Measurements from ENCODE around the gene DQX1. TPM values are rescaled to one million over a fixed set of nuclear protein-coding genes. Genes with fewer than 3 reads are reported as not detected.
A peak's percentile ranks its signal among the peaks of the same experiment; 100 is the strongest.

Gene DQX1
- total RNA-seq, 2 experiments from 2014 or later = 0.33 to 0.45 TPM

DNA sequence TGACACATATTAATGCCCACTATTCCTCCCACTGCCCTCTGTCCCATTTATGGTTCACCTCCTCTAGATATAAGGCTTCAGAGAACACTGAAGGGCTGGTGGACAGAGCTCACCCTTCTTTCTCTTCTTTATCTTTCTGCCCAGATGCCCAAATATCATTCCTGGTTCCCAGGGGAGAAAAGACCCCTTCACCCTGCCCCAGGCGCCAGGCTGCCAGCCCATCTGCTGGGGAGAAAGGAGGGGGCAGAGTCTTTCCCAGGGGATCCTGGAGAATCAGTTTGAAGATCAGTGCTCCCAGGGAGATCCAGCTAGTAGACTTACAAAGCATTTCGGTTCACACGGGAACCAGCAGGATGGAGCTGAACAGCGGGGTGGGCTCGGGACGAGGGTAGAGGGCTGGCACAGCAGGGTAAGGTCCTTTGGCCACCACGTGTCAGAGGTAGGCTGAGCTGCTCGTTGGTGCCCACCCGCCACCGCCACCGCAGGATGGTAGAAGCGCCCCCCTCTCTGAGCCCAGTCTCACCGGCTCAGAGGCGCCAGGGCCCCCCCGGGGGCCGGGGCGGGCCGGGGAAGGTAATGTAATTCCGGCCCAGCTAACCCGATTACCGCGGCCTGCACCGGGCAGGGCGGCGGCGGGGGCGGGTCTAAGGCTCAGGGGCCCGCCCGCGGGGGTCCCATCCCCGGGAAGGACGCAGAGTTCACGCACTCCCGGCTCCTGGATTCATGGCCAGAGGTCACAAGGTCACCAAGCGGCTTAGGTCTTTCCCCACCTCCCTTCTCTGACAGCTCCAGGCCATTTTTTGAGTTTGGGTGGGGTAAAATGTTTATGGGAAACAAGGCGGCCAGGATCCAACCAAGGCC is 13.1 kb downstream of the DQX1 start:
- CTCF ChIA-PET = interaction anchor here (1.0 kb wide), 1 partner anchor 16 kb away, joined by 4 read pairs; no protein-coding TSS in a partner anchor
- H3K36me3 Mint-ChIP-seq (ENCODE audit: low read depth) = peaks cover 10% of the 10 kb centered on the region
- POLR2A ChIA-PET = interaction anchor here (1.0 to 6.9 kb wide), 7 partner anchors 9 to 30 kb away, joined by 3 to 64 read pairs (median 18); partner anchors contain the start of genes AUP1, CCDC142, DQX1 and HTRA2
- peaks cover 52% of the 10 kb centered on the region for H3K4me1 Mint-ChIP-seq
- H3K4me3 Mint-ChIP-seq = peak overlapping the region; percentile 64
- H3K27ac Mint-ChIP-seq = no peak overlapping the region
- no peak for DNase-seq
- no peaks in the 10 kb centered on the region for H3K9me3 Mint-ChIP-seq
- peaks cover 60% of the 10 kb centered on the region for H3K27me3 Mint-ChIP-seq

DNA sequence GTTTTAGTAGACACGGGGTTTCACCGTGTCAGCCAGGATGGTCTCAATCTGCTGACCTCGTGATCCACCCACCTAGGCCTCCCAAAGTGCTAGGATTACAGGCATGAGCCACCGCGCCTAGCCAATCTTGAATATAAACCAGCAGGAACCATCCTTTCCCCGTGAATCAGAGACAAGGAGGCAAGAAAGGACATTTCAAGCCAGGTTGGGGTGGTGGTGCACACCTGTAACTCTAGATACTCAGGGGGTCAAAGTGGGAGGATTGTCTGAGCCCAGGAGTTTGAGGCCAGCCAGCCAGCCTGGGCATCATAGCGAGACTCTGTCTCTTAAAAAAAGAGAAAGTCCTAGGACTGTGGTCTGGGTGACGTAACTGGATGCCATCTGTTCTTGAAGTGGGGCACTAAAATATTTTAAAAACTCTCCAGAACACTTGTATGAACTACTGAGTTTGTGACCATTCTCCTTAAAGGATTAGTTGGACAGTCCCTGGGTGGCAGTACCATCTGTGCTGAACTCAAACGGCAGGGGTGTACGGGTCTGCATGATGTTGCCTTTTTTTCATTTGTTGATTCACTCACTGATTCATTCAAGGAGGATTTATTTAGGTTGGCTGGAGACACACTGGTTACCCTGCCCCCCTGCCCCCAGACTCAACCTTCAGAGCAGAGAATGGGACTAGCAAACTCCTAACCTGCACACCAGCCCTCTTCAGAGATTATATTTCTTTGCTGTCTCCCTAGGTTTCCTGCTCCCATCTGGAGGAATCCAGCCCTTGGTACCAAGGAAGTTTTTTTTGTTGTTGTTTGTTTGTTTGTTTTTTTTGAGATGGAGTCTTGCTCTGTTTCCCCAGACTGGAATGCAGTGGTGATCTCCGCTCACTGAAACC is 14.7 kb downstream of the DQX1 start:
- H3K4me3 Mint-ChIP-seq = no peak overlapping the region
- peaks cover 16% of the 10 kb centered on the region for H3K36me3 Mint-ChIP-seq (ENCODE audit: low read depth)
- H3K9me3 Mint-ChIP-seq = no peaks in the 10 kb centered on the region
- H3K4me1 Mint-ChIP-seq = peaks cover 56% of the 10 kb centered on the region
- POLR2A ChIA-PET = interaction anchor here (1.3 to 5.1 kb wide), 3 partner anchors 19 to 57 kb away, joined by 4 to 52 read pairs (median 6); partner anchors contain the start of genes AUP1, CCDC142, HTRA2 and INO80B
- no peak for DNase-seq
- peaks cover 45% of the 10 kb centered on the region for H3K27me3 Mint-ChIP-seq
- no peak overlapping the region for H3K27ac Mint-ChIP-seq
- CTCF ChIA-PET = interaction anchor here (0.6 to 2.9 kb wide), 4 partner anchors 10 to 74 kb away, joined by 3 to 10 read pairs (median 4); no protein-coding TSS in a partner anchor

DNA sequence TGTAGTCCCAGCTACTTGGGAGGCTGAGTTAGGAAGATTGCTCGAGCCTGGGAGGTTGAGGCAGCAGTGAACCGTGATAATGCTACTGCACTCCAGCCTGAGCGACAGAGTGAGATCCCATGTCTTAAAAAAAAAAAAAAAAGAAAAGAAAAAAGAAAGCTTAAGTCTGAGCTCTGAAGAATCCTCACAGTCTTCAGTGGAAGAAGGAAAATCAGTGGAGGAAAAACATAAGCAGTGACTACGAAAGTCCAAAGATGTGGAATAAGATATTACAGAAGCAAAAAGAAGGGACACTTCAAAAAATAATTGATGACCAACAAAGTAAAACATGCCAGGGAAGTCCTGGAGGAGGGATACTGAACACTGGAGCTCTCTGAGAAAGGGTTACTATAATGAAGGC is 15.8 kb downstream of the DQX1 start:
- Mint-ChIP-seq H3K9me3 (no peaks in the 10 kb centered on the region), H3K36me3 (ENCODE audit: low read depth) (peaks cover 21% of the 10 kb centered on the region), H3K4me1 (peaks cover 54% of the 10 kb centered on the region), H3K27ac (no peak overlapping the region), H3K27me3 (peaks cover 37% of the 10 kb centered on the region), H3K4me3 (no peak overlapping the region)
- DNase-seq = no peak
- ChIA-PET CTCF (interaction anchor here (0.9 to 2.9 kb wide), 3 partner anchors 20 to 77 kb away, joined by 3 to 10 read pairs (median 8); partner anchors contain the start of genes AUP1 and HTRA2), POLR2A (interaction anchor here (0.9 to 5.1 kb wide), 9 partner anchors 9 to 56 kb away, joined by 3 to 52 read pairs (median 4); partner anchors contain the start of genes AUP1, CCDC142, HTRA2 and INO80B)

DNA sequence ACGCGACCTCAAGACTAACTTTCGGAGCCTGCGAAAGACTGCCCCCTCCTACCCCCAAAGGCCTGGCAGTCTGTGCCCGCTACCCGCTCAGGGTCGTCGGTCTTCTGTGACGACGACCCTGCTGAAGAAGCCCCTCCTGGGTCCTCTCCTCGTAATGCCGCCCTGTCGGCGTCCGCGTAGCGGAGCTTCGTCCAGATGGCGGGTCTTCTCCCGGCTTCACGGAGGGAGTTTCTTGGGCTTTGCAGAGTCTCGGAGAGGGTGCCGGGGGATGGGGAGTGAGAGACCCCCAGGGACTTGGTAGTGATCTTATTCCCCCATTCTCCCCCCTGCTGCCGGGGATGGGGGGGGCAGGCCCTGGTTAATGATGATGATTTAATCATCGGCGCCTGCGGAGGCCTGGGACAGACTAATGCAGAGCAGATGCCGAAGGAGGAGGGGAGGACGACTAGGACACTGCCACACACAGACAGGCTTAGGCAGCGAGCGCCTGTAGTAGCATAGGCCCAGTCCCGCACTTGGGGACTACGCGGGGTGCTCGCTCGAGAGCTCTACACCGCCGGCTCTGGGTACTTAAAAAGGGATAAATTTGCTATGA is 18.0 kb downstream of the DQX1 start:
- Mint-ChIP-seq H3K4me3 (peak overlapping the region; percentile 97), H3K36me3 (ENCODE audit: low read depth) (peaks cover 38% of the 10 kb centered on the region), H3K4me1 (peaks cover 62% of the 10 kb centered on the region), H3K9me3 (no peaks in the 10 kb centered on the region), H3K27me3 (peaks cover 29% of the 10 kb centered on the region), H3K27ac (peak overlapping the region; percentile 99)
- ChIA-PET POLR2A (interaction anchor here (1.1 to 5.1 kb wide), 7 partner anchors 8 to 50 kb away, joined by 3 to 52 read pairs (median 11); partner anchors contain the start of genes AUP1, CCDC142, HTRA2 and LBX2), CTCF (interaction anchor here (1.9 to 2.9 kb wide), 2 partner anchors 77 to 78 kb away, joined by 4 to 10 read pairs; no protein-coding TSS in a partner anchor)
- DNase-seq = peak; percentile 32

DNA sequence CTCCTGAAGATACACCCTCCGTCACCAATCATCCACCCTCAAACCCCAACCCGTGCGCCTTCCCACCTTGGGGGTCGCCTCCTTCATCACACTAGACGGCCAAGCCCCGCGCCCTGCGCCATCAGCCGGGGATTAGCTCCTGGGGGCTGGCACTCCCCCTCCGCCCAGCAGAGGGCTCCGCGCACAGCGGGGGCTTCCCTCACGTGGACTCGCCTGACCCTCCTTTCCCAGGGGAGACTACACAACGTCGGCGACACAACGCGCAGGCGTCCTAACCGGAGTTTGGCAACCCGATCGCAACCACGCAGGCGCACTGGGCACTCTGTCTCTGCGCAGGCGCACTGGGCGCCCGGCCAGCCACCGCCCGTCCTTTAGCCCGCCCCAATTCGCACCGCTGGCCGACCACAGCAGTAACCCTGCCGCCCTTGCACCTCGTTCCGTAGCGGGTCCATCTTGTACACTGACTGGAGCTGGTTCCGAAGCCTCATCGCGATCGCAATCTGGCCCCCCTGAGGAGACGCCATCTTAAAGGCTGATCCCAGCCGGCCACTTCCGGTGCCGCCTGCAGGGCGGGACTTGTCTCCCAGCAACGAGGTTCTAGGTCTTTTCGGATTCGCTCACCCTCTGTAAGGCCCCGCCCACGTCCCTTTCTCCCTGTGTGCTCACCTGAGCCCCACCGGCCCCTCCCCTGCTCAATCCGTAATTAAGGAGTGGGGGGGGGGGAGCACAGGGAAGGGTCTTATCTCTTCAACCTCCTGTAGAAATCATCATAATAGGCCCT is 18.7 kb downstream of the DQX1 start, which contains the start of gene PCGF1:
Gene PCGF1, minus strand, starts transcription at position 551 of the 781 bp plus-strand sequence. Its CDS starts 27 bp downstream, at position 524.
- peaks cover 69% of the 10 kb centered on the region for H3K4me1 Mint-ChIP-seq
- peak within 1 kb of the TSS; percentile 97 for H3K4me3 Mint-ChIP-seq
- POLR2A ChIA-PET = interaction anchor here (1.1 to 5.1 kb wide), 6 partner anchors 9 to 49 kb away, joined by 3 to 52 read pairs (median 11); partner anchors contain the start of genes AUP1, CCDC142, HTRA2 and LBX2
- CTCF ChIA-PET = interaction anchor here (1.5 to 1.9 kb wide), 2 partner anchors 24 to 78 kb away, joined by 4 read pairs; no protein-coding TSS in a partner anchor
- H3K36me3 Mint-ChIP-seq (ENCODE audit: low read depth) = peaks cover 38% of the 10 kb centered on the region
- peak; percentile 98 for DNase-seq
- H3K9me3 Mint-ChIP-seq = no peaks in the 10 kb centered on the region
- H3K27ac Mint-ChIP-seq = peak within 1 kb of the TSS; percentile 99
- peaks cover 29% of the 10 kb centered on the region for H3K27me3 Mint-ChIP-seq

DNA sequence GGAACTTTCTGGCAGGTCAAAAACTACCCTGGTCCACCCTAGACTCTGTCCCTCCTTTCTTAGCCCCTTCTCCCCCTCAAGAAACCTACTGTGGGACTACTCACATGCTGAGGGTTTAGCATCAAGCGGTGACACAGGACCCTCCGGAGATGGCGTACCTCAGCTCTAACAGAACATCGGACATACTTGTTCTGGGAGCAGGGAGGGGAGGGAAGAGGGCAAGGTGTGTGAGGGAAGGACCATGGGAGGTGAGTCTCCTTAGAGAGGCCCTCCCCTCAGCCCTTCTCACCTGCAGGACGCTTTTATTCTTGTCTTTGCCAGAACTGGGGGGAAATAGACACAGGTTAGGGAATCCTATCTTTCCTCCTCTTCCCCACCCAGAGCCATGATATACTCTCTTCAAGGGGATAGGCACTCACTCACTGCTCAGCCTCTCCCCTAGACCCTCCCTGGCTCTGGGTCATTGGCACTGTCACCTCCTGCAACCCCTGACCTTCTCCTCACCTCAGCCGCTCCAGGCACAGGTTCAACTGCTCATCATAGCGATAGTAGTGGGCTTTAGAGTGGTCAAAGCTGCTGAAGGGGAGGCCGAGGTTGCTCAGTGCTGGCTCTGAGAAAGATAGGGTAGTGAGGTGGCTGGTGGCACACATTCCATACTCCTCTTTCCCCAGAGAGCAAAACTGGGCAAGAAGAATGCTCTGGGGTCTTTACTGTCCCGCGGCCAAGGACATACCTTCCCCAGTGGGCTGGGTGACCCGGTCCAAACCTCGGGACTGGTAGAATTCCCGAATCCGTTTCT is 20.4 kb downstream of the DQX1 start:
- no peak for DNase-seq
- peaks cover 33% of the 10 kb centered on the region for H3K27me3 Mint-ChIP-seq
- no peak overlapping the region for H3K4me3 Mint-ChIP-seq
- H3K36me3 Mint-ChIP-seq (ENCODE audit: low read depth) = peaks cover 50% of the 10 kb centered on the region
- no peak overlapping the region for H3K27ac Mint-ChIP-seq
- peaks cover 70% of the 10 kb centered on the region for H3K4me1 Mint-ChIP-seq
- H3K9me3 Mint-ChIP-seq = no peaks in the 10 kb centered on the region
- ChIA-PET POLR2A (interaction anchor here (3.1 to 5.1 kb wide), 4 partner anchors 9 to 25 kb away, joined by 18 to 52 read pairs (median 22); partner anchors contain the start of genes AUP1, CCDC142, HTRA2 and TLX2), CTCF (interaction anchor here (2.5 kb wide), 1 partner anchor 82 kb away, joined by 6 read pairs; no protein-coding TSS in a partner anchor)

DNA sequence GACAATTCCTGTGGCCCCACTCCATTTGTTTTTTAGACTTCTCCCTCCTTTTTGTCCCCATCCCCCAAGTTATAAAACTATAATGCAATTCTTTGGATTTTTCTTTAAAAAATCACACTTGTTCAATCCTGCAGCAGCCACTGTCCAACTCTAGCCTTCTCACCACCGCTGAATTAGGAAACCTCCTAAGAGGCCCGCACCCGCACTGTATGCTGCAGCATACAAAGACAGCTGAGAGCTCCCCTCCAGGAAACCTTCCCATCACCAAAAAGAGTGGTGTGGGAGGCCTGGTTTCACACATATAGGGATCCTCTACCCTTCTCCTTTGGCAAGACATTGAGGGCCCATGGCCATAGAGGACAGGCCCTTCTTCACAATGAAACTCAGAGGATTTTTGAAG is 21.4 kb downstream of the DQX1 start:
- DNase-seq = no peak
- peaks cover 68% of the 10 kb centered on the region for H3K4me1 Mint-ChIP-seq
- H3K36me3 Mint-ChIP-seq (ENCODE audit: low read depth) = peaks cover 56% of the 10 kb centered on the region
- H3K27ac Mint-ChIP-seq = no peak overlapping the region
- peak overlapping the region; percentile 8 for H3K4me3 Mint-ChIP-seq
- H3K27me3 Mint-ChIP-seq = peaks cover 37% of the 10 kb centered on the region
- H3K9me3 Mint-ChIP-seq = no peaks in the 10 kb centered on the region
- ChIA-PET POLR2A (interaction anchor here (1.0 to 3.7 kb wide), 4 partner anchors 10 to 25 kb away, joined by 4 to 25 read pairs (median 14); partner anchors contain the start of genes AUP1, CCDC142, DQX1 and HTRA2), CTCF (interaction anchor here (1.4 to 2.5 kb wide), 3 partner anchors 19 to 83 kb away, joined by 3 to 12 read pairs (median 6); partner anchors contain the start of genes CCDC142 and TTC31)

DNA sequence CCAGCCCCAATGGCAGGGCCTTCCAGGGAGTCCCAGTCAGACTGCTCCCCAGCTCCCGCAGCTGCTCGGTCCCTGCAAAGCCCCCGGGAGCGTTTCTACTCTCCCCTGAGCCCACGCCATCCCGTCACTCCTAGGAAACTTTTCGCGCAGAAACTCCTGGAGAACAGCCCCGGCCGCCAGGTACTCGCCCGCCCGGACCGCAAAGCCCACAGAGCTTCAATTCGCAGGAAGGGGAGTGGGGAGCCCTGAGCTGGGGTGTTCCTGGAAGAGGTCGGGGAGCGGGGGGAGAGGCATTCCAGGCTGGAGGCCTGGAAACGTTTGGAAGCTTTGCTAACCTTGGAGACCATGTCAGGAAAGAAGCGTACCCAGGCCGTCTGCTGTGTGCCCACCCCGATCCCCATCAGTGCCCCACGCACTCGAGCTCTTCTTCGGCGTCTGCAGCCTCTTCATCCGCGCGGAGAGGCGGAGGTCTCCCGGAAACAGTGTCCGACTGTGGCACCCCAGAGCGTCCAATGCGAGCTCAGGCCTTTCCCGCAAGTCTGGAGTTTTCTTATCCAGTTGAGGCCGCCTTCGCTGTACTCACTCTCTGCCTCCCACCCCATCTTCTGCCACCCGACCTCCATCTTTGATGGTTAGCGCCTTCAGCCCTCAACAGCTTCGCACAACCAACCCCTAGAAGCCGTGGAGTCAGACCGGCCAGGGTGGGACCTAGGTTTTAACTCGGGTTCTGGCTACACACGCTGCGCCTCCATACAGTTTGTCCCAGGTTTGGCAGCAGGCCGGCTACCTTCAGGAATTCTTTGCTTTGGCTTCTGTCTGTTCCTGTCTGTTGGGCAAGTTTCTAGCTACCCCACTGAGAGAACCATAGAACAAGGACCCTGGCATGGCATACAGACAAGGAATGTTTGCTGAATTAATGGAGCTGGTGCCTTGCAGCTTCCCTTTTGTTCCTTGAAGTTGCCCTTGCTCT is 22.2 kb downstream of the DQX1 start:
- Mint-ChIP-seq H3K9me3 (no peaks in the 10 kb centered on the region), H3K27ac (no peak overlapping the region), H3K27me3 (peaks cover 42% of the 10 kb centered on the region), H3K36me3 (ENCODE audit: low read depth) (peaks cover 60% of the 10 kb centered on the region), H3K4me1 (peaks cover 73% of the 10 kb centered on the region), H3K4me3 (peak overlapping the region; percentile 71)
- DNase-seq = no peak
- POLR2A ChIA-PET = interaction anchor here (0.8 to 3.7 kb wide), 7 partner anchors 10 to 47 kb away, joined by 3 to 25 read pairs (median 7); partner anchors contain the start of genes AUP1, CCDC142, DQX1 and HTRA2
- CTCF ChIA-PET = interaction anchor here (1.2 to 2.5 kb wide), 7 partner anchors 10 to 84 kb away, joined by 3 to 12 read pairs (median 5); partner anchors contain the start of genes CCDC142 and TTC31

DNA sequence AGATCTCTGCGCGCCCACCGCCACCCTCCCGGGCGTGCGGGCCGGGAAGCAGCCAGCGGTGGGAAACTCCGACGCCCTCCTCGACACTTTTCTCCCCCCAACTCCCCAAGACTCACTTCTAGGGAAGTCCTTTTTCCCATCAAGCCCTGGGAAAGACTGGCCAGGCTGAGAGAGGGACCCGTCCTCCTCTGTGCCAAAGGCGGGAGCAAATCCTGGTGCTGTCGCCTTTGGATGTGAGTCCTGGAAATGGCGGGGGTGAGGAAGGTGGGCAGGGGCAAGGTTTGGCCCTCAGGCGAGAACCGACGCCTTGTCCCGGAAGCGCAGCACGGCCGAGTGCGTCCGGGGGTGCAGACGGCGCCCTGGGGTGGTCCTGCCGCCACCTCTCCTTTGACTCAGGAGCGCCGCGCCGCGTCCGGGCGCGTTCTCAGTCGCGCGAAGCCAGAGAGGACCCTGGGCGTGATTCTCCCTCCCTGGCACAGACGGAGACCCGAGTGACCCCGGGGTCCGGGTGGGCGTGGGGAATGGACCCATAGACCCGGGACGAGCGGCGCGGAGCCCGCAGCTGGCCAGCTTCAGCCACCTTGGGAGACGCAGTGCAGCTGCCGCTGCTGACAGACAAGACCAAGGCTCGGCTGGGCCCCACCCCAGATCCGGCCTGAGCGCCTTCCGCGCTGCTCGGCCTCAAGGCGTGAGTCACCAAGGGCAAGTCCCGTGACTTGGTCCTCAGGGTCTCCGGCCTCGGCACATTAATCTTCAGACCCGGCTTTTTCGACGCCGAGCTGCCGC is 23.1 kb downstream of the DQX1 start:
- Mint-ChIP-seq H3K9me3 (no peaks in the 10 kb centered on the region), H3K4me3 (peak overlapping the region; percentile 71), H3K36me3 (ENCODE audit: low read depth) (peaks cover 65% of the 10 kb centered on the region), H3K27me3 (peaks cover 46% of the 10 kb centered on the region), H3K4me1 (peaks cover 73% of the 10 kb centered on the region), H3K27ac (no peak overlapping the region)
- CTCF ChIA-PET = interaction anchor here (1.2 to 2.5 kb wide), 7 partner anchors 9 to 84 kb away, joined by 3 to 12 read pairs (median 5); partner anchors contain the start of genes CCDC142 and TTC31
- peak; percentile 70 for DNase-seq
- POLR2A ChIA-PET = interaction anchor here (0.8 to 3.7 kb wide), 6 partner anchors 9 to 46 kb away, joined by 3 to 25 read pairs (median 8); partner anchors contain the start of genes AUP1, CCDC142, HTRA2 and TLX2
